Measurements from ENCODE around the gene TMEM214. TPM values are rescaled to one million over a fixed set of nuclear protein-coding genes. Genes with fewer than 3 reads are reported as not detected.

Gene TMEM214
- total RNA-seq (2022; extraction: Qiagen RNA extraction; ENCODE audit: low read depth) = 46.6 to 74.4 TPM (median 72.8 TPM) in 5 replicates

GRCh38 chr2:27032495-27033252 lies at the start of gene TMEM214:
Gene TMEM214 (plus strand): TSS chr2:27032965. CDS start chr2:27033016, 51 bp downstream.

GRCh38 chr2:27050996-27051901 lies 18.5 kb downstream of the TMEM214 start, which contains the start of gene AGBL5:
Gene AGBL5 (plus strand): TSS chr2:27051668. CDS start chr2:27052959, 1,291 bp downstream.

GRCh38 chr2:27071277-27071989 lies 38.7 kb downstream of the TMEM214 start, which contains the start of gene OST4:
Gene OST4 (minus strand): TSS chr2:27071654.

GRCh38 chr2:27078267-27079194 lies 45.8 kb downstream of the TMEM214 start, which contains the start of gene EMILIN1:
Gene EMILIN1 (plus strand): TSS chr2:27078615. CDS start chr2:27079066, 451 bp downstream.

GRCh38 chr2:27086724-27087593 lies 54.2 kb downstream of the TMEM214 start, which contains the start of gene KHK:
Gene KHK (plus strand): TSS chr2:27086772. CDS start chr2:27087260, 488 bp downstream.

Other genes starting within 250 kb of the TMEM214 start
- gene CENPA, start 246.9 kb upstream of the TMEM214 start, total RNA-seq (2022; extraction: Qiagen RNA extraction; ENCODE audit: low read depth) = 46.7 to 57.0 TPM (median 49.9 TPM) in 5 replicates
- gene DPYSL5, start 184.8 kb upstream of the TMEM214 start, total RNA-seq (2022; extraction: Qiagen RNA extraction; ENCODE audit: low read depth) = 3.1 to 7.5 TPM (median 4.4 TPM) in 5 replicates
- 9.2 to 13.6 TPM (median 12.7 TPM) in 5 replicates for gene MAPRE3, start 62.3 kb upstream of the TMEM214 start, total RNA-seq (2022; extraction: Qiagen RNA extraction; ENCODE audit: low read depth)
- gene AGBL5, start 18.7 kb downstream of the TMEM214 start, total RNA-seq (2022; extraction: Qiagen RNA extraction; ENCODE audit: low read depth) = 23.4 to 35.7 TPM (median 31.9 TPM) in 5 replicates
- 550 to 647 TPM (median 575 TPM) in 5 replicates for gene OST4, start 38.7 kb downstream of the TMEM214 start, total RNA-seq (2022; extraction: Qiagen RNA extraction; ENCODE audit: low read depth)
- 0.34 to 0.64 TPM (median 0.43 TPM) in 5 replicates for gene EMILIN1, start 45.6 kb downstream of the TMEM214 start, total RNA-seq (2022; extraction: Qiagen RNA extraction; ENCODE audit: low read depth)
- 7.5 to 10.4 TPM (median 9.1 TPM) in 5 replicates for gene KHK, start 53.8 kb downstream of the TMEM214 start, total RNA-seq (2022; extraction: Qiagen RNA extraction; ENCODE audit: low read depth)
- 5.3 to 8.5 TPM (median 7.8 TPM) in 5 replicates for gene CGREF1, start 86.2 kb downstream of the TMEM214 start, total RNA-seq (2022; extraction: Qiagen RNA extraction; ENCODE audit: low read depth)
- gene ABHD1, start 90.8 kb downstream of the TMEM214 start, total RNA-seq (2022; extraction: Qiagen RNA extraction; ENCODE audit: low read depth) = 0.87 to 2.4 TPM (median 1.3 TPM) in 5 replicates
- gene PREB, start 101.7 kb downstream of the TMEM214 start, total RNA-seq (2022; extraction: Qiagen RNA extraction; ENCODE audit: low read depth) = 38.6 to 67.3 TPM (median 64.4 TPM) in 5 replicates
- gene PRR30, start 106.4 kb downstream of the TMEM214 start, total RNA-seq (2022; extraction: Qiagen RNA extraction; ENCODE audit: low read depth) = not detected in 5 replicates
- gene TCF23, start 116.0 kb downstream of the TMEM214 start, total RNA-seq (2022; extraction: Qiagen RNA extraction; ENCODE audit: low read depth) = not detected in 5 replicates
- 204 to 216 TPM (median 209 TPM) in 5 replicates for gene ATRAID, start 179.1 kb downstream of the TMEM214 start, total RNA-seq (2022; extraction: Qiagen RNA extraction; ENCODE audit: low read depth)
- gene SLC5A6, start 179.3 kb downstream of the TMEM214 start, total RNA-seq (2022; extraction: Qiagen RNA extraction; ENCODE audit: low read depth) = 52.3 to 74.6 TPM (median 73.0 TPM) in 5 replicates
- 38.9 to 70.4 TPM (median 69.8 TPM) in 5 replicates for gene CAD, start 184.4 kb downstream of the TMEM214 start, total RNA-seq (2022; extraction: Qiagen RNA extraction; ENCODE audit: low read depth)
- 1.9 to 4.2 TPM (median 3.6 TPM) in 5 replicates for gene SLC30A3, start 230.1 kb downstream of the TMEM214 start, total RNA-seq (2022; extraction: Qiagen RNA extraction; ENCODE audit: low read depth)
- gene DNAJC5G, start 242.5 kb downstream of the TMEM214 start, total RNA-seq (2022; extraction: Qiagen RNA extraction; ENCODE audit: low read depth) = not detected in 5 replicates
- gene TRIM54, start 249.5 kb downstream of the TMEM214 start, total RNA-seq (2022; extraction: Qiagen RNA extraction; ENCODE audit: low read depth) = 0.40 to 0.73 TPM (median 0.57 TPM) in 5 replicates